ENCODE measurements around the gene DDX1.

Gene DDX1

GRCh38 chr2:15562354-15563031, 29.2 kb upstream of the DDX1 start:
- no peak for DNase-seq

GRCh38 chr2:15563227-15564100, 28.2 kb upstream of the DDX1 start:
- DNase-seq = no peak

GRCh38 chr2:15565392-15565791, 26.3 kb upstream of the DDX1 start:
- no peak for DNase-seq

GRCh38 chr2:15565994-15566671, 25.5 kb upstream of the DDX1 start:
- no peak for DNase-seq

GRCh38 chr2:15566912-15567311, 24.8 kb upstream of the DDX1 start:
- no peak for DNase-seq

- DNase-seq = no peak
Observed at GRCh38 chr2:15568874-15569273, 22.8 kb upstream of the DDX1 start.

- no peak for DNase-seq
Observed at GRCh38 chr2:15570104-15570503, 21.6 kb upstream of the DDX1 start.

- DNase-seq = no peak
Observed at GRCh38 chr2:15571729-15572128, 19.9 kb upstream of the DDX1 start.

GRCh38 chr2:15577071-15577735, 14.5 kb upstream of the DDX1 start:
- peak; percentile 89 to 90 for DNase-seq

- no peak for DNase-seq
Observed at GRCh38 chr2:15579641-15580040, 12.0 kb upstream of the DDX1 start.

- no peak for DNase-seq
Observed at GRCh38 chr2:15580451-15580850, 11.2 kb upstream of the DDX1 start.

GRCh38 chr2:15582710-15583357, 8.8 kb upstream of the DDX1 start:
- no peak for DNase-seq

GRCh38 chr2:15583826-15584225, 7.8 kb upstream of the DDX1 start:
- DNase-seq = no peak

GRCh38 chr2:15584316-15584715, 7.4 kb upstream of the DDX1 start:
- DNase-seq = no peak

- DNase-seq = no peak
Observed at GRCh38 chr2:15584767-15585469, 6.8 kb upstream of the DDX1 start.

- DNase-seq = peak in 1 of 2 experiments; percentile 4
Observed at GRCh38 chr2:15588329-15588919, 3.2 kb upstream of the DDX1 start.

- no peak for DNase-seq
Observed at GRCh38 chr2:15591373-15591691, 336 bp upstream of the DDX1 start.

- DNase-seq = no peak
Observed at GRCh38 chr2:15593327-15593705, 1.6 kb downstream of the DDX1 start.

- DNase-seq = no peak
Observed at GRCh38 chr2:15594291-15595256, 2.9 kb downstream of the DDX1 start.

- no peak for DNase-seq
Observed at GRCh38 chr2:15595342-15595905, 3.8 kb downstream of the DDX1 start.

All from activated CD4-positive, alpha-beta T cell treated with anti-CD3 and anti-CD28 coated beads, Interleukin-2, amount 50 U/mL, for 4 hours (primary cell).